Measurements from ENCODE around the gene HAAO. TPM values are rescaled to one million over a fixed set of nuclear protein-coding genes. Genes with fewer than 3 reads are reported as not detected.

HAAO gene
- total RNA-seq, result not detected in 2 replicates

DNA sequence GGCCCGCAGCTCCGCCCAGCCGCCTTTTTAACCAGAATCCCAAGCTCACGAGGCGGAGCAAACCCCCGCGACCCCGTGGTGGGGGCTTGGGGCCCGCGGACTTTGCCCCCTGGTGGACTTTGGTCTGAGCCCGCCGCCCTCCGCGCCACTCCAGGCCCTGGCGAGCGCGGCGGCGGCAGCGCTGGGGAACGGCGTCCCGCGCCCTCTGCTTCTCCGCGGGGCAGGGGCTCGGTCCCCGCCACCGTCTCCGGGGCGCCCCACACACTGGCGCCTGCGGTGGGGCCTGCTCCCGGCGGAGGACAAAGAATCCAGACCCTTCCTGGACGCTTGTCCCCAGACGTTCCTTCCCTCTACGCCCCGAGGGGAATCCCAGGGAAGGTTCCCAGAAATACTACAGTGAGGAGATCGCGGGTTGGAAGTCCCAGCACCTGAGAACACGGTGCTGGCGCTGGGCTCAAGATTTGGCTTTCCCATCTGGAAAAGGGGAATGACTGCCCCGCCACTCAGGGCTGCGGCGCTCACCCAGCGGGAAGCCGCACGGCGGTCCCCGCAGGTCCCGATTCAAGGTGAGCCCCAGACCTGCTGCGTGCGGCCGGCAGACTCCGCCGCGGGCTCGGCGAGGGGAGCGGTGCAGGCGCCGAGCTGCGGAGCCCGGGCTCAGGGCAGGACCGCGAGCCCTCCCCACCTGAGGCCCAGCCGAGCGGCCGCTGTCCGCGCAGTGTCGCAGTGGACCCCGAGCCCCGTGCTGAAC, at the start of gene HAAO:
Gene HAAO (minus strand): TSS at position 1 of the 751 bp plus-strand sequence. CDS start 47 bp downstream, outside the sequence.

DNA sequence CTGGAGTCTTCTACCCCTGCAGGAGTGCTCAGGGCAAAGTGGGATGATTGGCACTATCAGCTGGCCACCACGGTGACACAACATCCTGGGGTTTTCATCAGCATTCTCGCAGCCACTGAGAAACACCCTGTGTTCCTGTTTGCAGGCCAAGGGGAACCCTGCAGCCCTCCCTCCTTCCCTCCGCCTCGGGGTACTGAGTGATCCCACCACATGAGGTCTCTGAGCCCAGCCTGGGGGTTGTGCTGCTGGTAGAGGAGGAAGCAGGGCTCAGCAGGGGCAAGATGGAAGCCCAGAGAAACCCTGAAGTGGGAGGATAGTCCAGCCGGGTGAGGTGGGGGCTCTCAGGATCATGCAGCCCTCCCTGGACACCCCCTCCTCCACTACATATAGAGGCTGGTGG, 28.3 kb downstream of the HAAO start, which contains the start of gene OXER1:
Gene OXER1 (minus strand): TSS at position 40 of the 400 bp plus-strand sequence. CDS start 73 bp downstream, outside the sequence.

Other genes with a start within 250 kb of the HAAO start
- 13.0 and 14.9 TPM in 2 replicates for gene MTA3, start 224.0 kb downstream of the HAAO start, total RNA-seq
- gene OXER1, start 28.4 kb downstream of the HAAO start, total RNA-seq, result not detected in 2 replicates

All from mammary microvascular endothelial cell (primary cell).